Adrenal gland (tissue), 12 donors: Measurements from ENCODE around the gene HSPB2. TPM values are rescaled to one million over a fixed set of nuclear protein-coding genes. Genes with fewer than 3 reads are reported as not detected.
"Not testable (repeated sequence)": the region's sequence is repeated elsewhere in the genome, so short reads cannot be mapped to it uniquely, and the experiment has no call there.

Experiments used
- DNase-seq, 7 donors: peaks; one replicate each; pipeline ENCODE4 v3.0.0-alpha.2; 2019 to 2020
- H3K27ac ChIP-seq, 5 donors: fragments of 200-600 bp; sonication (generic) in 4 of 5; 1 replicate in 3 of 5; 2 replicates in 2 of 5; pipeline versions ENCODE4 v1.5.1 to v1.8.0; 2016 to 2020; ENCODE audit warnings: mild to moderate bottlenecking in 1 of 5
- H3K27me3 ChIP-seq: fragments of 200-600 bp; 2 replicates; pipeline ENCODE4 v1.8.0; 2021
- H3K36me3 ChIP-seq, 2 donors: fragments of 200-600 bp; replicated peaks in 1 of 2; 1 replicate in 1 of 2; 2 replicates in 1 of 2; pipeline versions ENCODE4 v1.5.1 to v1.8.0; 2018 to 2022
- H3K4me1 ChIP-seq, 2 donors: fragments of 200-600 bp; replicated peaks in 1 of 2; 1 replicate in 1 of 2; 2 replicates in 1 of 2; pipeline versions ENCODE4 v1.5.1 to v1.8.0; 2018 to 2021
- H3K4me3 ChIP-seq, 4 donors: fragments of 200-600 bp; sonication (generic) in 3 of 4; one replicate each; pipeline ENCODE4 v1.5.1; 2016 to 2018
- H3K9me3 ChIP-seq, 3 donors: fragments of 200-600 bp; sonication (generic) in 1 of 3; replicated peaks in 1 of 3; 1 replicate in 2 of 3; 2 replicates in 1 of 3; pipeline versions ENCODE4 v1.5.1 to v1.8.0; 2016 to 2021
- CTCF ChIP-seq, 6 experiments: fragments of 450-650 bp in 4 of 6; fragments of 200-600 bp in 2 of 6; sonication (generic) in 1 of 6; IDR thresholded peaks; 1 replicate in 5 of 6; 2 replicates in 1 of 6; pipeline versions ENCODE4 v1.5.1 to v1.8.0; 2016 to 2021; ENCODE audit warnings: antibody characterized with exemption in 6 of 6, mild to moderate bottlenecking in 2 of 6, moderate library complexity in 1 of 6
- POLR2A ChIP-seq, 2 donors: fragments of 450-650 bp; IDR thresholded peaks; one replicate each; pipeline ENCODE4 v1.6.1; 2017; ENCODE audit warnings: antibody characterized with exemption in 2 of 2, mild to moderate bottlenecking in 2 of 2, moderate library complexity in 1 of 2
- WGBS, 4 donors: extraction: QIAGEN DNeasy Blood & Tissue Kit in 2 of 4; methylation state at CpG; one replicate each; pipeline versions ENCODE4 v1.1.5 to v1.1.7; 2013 to 2017; 5-methylcytosine and 5-hydroxymethylcytosine counted together
- intact Hi-C, 2 donors: fragments of 100-400 bp; cut with DNase I; formaldehyde crosslinking; loops; one replicate each; pipeline versions ENCODE4 v1.14.1 to v1.15.0; 2022 to 2023
- polyA plus RNA-seq, 3 donors: library from polyadenylated mRNA; stranded (reverse); fragments of 200-250 nt in 2 of 3; fragments of 350-450 nt in 1 of 3; fragmentation: Illumina TruSeq in 1 of 3; extraction: RNeasy Lipid Tissue Mini Kit (QIAGEN cat#74804) in 1 of 3; gene quantifications; one replicate each; pipeline ENCODE4 v1.2.3, GENCODE V29; 2013 to 2014
- total RNA-seq, 9 donors: library from RNA; depleted of rRNA in 4 of 9; stranded (reverse); fragments of >200 nt in 4 of 9; fragments of 120-200 nt in 1 of 9; fragmentation: NEBNext Ultra II Directional in 1 of 9; extraction: Animal tissue kit (Norgen Biotek cat#: 25700) in 1 of 9; gene quantifications; one replicate each; pipeline versions ENCODE4 v1.1.0 to v1.2.4, GENCODE V29; 2013 to 2023
- donor health status: healthy with polysubstance abuse.
- donor health status: Bipolar disorder and iron deficiency.
- donor health status: DM: yes; HTN: yes; CAD: no.
- donor health status: DM: no; HTN: no; CAD: no.
- donor health status: DM: no; HTN: no; CAD: no.
- donor health status: DM: yes; HTN: yes; CAD: no.

The HSPB2 gene
- total and polyA plus RNA-seq, 12 donors = 0.51 to 6.1 (median 1.3) TPM; not detected in 2

- H3K27me3 ChIP-seq = no peaks in the 10 kb centered on the region
- H3K27ac ChIP-seq = peak within 1 kb of the TSS; percentile 78 to 99 (median 93)
- H3K4me3 ChIP-seq = peak within 1 kb of the TSS; percentile 21 to 90 (median 42)
- 0 to 2% (median 1%) methylated on average over 29 to 55 of the region's 55 CpGs for WGBS, 4 donors
- no peaks in the 10 kb centered on the region for H3K36me3 ChIP-seq
- H3K9me3 ChIP-seq = no peaks in the 10 kb centered on the region
- intact Hi-C loops = loop anchor here (5.0 to 10.0 kb wide), 4 partner anchors 46 to 206 kb away; partner anchors contain the start of genes SDHD (in 1 of the 2) and TIMM8B (in 1 of the 2)
- TF ChIP-seq POLR2A (IDR thresholded peaks at IDR 0.05) (peak; percentile 57 to 58), CTCF (IDR thresholded peaks at IDR 0.05) (peak; percentile 82 to 99 (median 98))
- peaks cover 17 to 21% of the 10 kb centered on the region in 2 donors for H3K4me1 ChIP-seq
- DNase-seq = peak; percentile 96 to 99 (median 98)
These were observed 33.5 kb upstream of the HSPB2 start, which contains the start of the genes CFAP68 and FDXACB1 for GRCh38 chr11:111878849-111879636. Gene CFAP68, plus strand, starts transcription at chr11:111879541. Its CDS starts 20 bp downstream, at chr11:111879561. Gene FDXACB1, minus strand, starts transcription at chr11:111879165. Its CDS starts 33 bp downstream, at chr11:111879132.

GRCh38 chr11:111879637-111879960 lies 32.9 kb upstream of the HSPB2 start:
- H3K27me3 ChIP-seq = no peaks in the 10 kb centered on the region
- peak overlapping the region; percentile 78 to 99 (median 93) for H3K27ac ChIP-seq
- intact Hi-C loops = loop anchor here (5.0 to 10.0 kb wide), 4 partner anchors 45 to 205 kb away; partner anchors contain the start of genes SDHD (in 1 of the 2) and TIMM8B (in 1 of the 2)
- H3K9me3 ChIP-seq = no peaks in the 10 kb centered on the region
- 37 to 51% (median 39%) methylated on average over 6 of the region's 6 CpGs for WGBS, 4 donors
- no peaks in the 10 kb centered on the region for H3K36me3 ChIP-seq
- peak overlapping the region in 2 of 4 donors; percentile 31 to 90 for H3K4me3 ChIP-seq
- TF ChIP-seq POLR2A (IDR thresholded peaks at IDR 0.05) = no peak
- no peak for TF ChIP-seq CTCF (IDR thresholded peaks at IDR 0.05)
- H3K4me1 ChIP-seq = peaks cover 17 to 21% of the 10 kb centered on the region in 2 donors
- no peak for DNase-seq

GRCh38 chr11:111882202-111882601 lies 30.3 kb upstream of the HSPB2 start:
- H3K4me3 ChIP-seq = no peak overlapping the region
- no peaks in the 10 kb centered on the region for H3K36me3 ChIP-seq
- no peak overlapping the region for H3K27ac ChIP-seq
- peaks cover 17 to 21% of the 10 kb centered on the region in 2 donors for H3K4me1 ChIP-seq
- DNase-seq = no peak
- no peak for TF ChIP-seq POLR2A (IDR thresholded peaks at IDR 0.05)
- no peak for TF ChIP-seq CTCF (IDR thresholded peaks at IDR 0.05)
- no peaks in the 10 kb centered on the region for H3K9me3 ChIP-seq
- intact Hi-C loops = no loop called here
- H3K27me3 ChIP-seq = no peaks in the 10 kb centered on the region
- WGBS, 4 donors = 86 to 92% (median 90%) methylated on average over 5 of the region's 5 CpGs

- WGBS, 4 donors = 70 to 99% (median 85%) methylated on average over 4 of the region's 4 CpGs
- H3K36me3 ChIP-seq, H3K27ac ChIP-seq, H3K9me3 ChIP-seq, H3K27me3 ChIP-seq, H3K4me3 ChIP-seq, intact Hi-C loops, H3K4me1 ChIP-seq, DNase-seq: not testable (repeated sequence)
These were observed 27.5 kb upstream of the HSPB2 start for GRCh38 chr11:111885053-111885452.
